Erythroblast (primary cell): Measurements from ENCODE around the gene CBX4.

ENCODE experiments used
- DNase-seq, 2 experiments: peaks; one replicate each; lab custom pipeline; 2025; lab: John Stamatoyannopoulos, UW
- GATA1 ChIP-seq: IDR thresholded peaks from 2 replicates; pipeline ENCODE4 v1.6.1; 2011; ENCODE audit warnings: low read depth, mild to moderate bottlenecking, control low read depth, low read length, moderate library complexity
- POLR2A ChIP-seq: IDR thresholded peaks from 2 replicates; pipeline ENCODE4 v1.6.1; 2011; ENCODE audit warnings: mild to moderate bottlenecking, low read length

The CBX4 gene

DNA sequence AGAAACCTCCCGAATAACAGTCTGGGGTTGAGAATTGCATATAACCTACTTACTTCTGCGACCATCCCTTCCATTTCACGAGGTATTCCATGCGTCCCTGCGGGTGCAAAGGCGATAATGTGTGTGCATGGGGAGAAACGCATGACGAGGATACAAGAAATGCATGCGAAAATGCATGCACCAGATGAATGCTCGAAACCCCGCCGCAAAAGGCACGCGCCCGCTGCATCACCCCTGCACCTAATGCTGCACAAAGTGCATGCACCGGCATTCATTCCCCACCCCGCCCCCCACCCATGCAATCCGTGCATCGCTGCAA, 42.8 kb downstream of the CBX4 start:
- no peak for DNase-seq
- TF ChIP-seq POLR2A, result no peak
- TF ChIP-seq GATA1, result no peak

DNA sequence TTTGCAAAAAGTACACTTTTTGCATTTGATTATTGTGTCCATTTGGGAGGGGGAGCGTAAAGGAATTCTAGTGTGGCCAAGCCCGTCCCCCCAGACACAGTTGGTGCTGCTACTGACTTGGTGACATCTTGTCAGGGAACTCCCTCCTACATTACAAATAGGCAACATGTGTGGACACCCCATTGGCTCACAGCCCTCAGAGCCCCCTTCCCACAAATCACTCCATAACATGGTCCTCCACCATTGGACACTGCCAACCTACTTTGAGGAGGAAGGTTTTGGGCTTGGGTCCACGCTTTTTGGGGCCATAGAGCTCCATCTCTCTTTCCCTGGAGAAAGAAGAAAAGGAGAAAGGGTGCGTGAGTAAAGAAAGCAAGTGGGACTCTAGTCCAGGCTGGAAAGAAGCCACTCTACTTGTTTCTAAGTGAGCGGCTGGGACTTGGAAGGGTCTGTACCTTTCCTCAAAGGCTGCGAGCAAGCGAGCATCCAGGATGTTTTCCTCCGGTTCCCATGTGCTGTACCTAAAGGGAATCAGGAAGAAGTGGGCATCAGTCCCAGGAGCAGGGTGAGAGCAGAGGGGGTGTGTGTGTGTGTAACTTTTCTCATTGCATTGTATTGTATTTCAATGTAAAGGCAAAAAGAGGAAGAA, 43.3 kb downstream of the CBX4 start:
- TF ChIP-seq POLR2A (no peak), GATA1 (no peak)
- no peak for DNase-seq

- DNase-seq, result no peak
- TF ChIP-seq POLR2A (no peak), GATA1 (no peak)
Observed at GRCh38 chr17:79794659-79795511, 44.4 kb downstream of the CBX4 start.

DNA sequence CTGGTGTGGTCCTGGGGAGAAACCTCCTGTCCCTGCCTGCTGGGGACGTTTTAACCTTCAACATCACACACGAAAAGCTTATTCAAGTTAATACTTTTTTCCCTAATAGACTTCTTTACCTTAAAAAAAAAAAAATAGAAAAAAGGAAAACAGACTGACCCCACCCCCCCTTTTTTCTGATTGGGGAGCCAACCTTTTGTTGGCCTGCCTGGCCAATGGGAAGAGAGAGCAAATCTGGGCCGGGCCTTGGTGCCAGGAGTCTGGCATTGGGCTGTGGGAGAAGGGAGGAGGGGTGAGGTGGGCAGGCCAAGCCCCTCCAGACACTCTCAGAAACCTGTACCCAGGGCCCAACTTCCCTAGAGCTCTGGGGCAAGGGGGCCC, 45.3 kb downstream of the CBX4 start:
- TF ChIP-seq POLR2A (no peak), GATA1 (no peak)
- DNase-seq, result no peak

GRCh38 chr17:79792984-79793923, 46.0 kb downstream of the CBX4 start:
- DNase-seq, result no peak
- TF ChIP-seq GATA1, result no peak
- TF ChIP-seq POLR2A, result no peak

DNA sequence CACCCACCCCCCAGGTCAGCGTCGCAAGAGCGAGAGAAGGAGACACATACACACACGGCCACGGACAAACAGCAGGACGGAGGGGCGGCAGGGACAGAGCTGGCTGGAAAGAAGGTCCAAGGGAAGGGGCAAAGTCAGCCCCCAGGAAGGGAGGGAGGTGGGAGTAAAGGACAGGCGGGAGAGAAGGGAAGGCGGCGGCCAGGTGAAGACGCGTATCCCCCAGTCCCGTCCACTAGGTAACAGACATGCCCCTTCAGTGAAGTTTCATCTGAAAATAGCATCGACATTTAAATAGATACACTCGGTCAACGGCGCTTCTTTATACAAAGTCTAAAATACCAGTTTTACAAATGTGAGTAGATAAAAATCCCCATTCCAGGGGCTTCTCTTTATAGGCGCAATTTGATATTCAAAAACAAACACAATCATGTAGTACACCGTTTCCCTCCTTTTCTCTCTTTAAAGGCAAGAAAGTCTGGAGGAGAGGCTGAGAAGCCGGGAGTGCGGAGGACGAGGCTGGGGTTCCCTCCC, 46.8 kb downstream of the CBX4 start:
- DNase-seq, result no peak
- TF ChIP-seq POLR2A (no peak), GATA1 (no peak)

GRCh38 chr17:79791735-79792161, 47.5 kb downstream of the CBX4 start:
- no peak for DNase-seq
- no peak for TF ChIP-seq GATA1
- no peak for TF ChIP-seq POLR2A

DNA sequence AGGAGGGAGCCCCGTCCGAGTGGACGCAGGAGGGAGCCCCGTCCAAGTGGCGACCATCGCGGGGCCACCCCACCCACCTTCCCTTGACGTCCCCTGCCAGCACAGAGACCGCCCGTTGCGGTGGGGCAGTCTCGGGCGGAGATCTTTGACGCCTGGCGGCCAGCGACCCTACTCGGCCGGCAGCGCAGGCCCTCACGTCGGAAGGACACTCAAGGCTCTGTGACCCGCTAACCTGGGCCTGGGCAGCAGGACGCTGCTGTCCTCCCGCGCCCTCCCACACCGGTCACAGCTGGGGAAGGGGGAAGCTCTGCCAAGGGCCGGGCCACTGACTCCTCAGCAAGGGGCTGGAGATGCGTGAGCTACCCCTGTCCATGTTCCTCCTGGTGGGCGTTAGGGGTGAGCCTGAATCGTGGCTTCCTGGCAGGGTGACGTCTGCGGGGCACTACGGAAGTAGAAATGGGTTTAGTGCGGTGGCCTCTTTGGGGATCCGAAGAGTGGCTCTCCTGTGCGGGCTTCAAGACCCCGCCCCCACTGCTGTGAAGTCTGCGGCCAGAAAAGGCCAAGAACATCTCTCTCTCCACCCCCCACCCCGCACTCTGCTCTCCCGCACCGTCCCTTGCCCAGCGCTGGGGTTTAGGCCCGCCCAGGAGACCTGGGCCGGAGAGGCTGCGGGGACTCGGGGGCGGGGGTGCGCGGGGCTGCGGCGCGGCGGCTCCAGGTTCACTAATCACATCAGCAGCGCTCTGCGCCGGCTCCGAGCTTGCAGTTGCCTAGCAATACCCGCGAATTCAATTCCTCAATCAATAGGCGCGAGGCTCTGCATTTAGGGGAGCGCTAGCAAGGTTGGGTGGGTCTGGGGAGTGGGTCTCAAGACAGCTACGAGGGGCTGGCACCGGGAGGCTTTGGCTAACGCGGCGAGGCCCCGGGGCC, 48.2 kb downstream of the CBX4 start:
- TF ChIP-seq POLR2A (no peak), GATA1 (no peak)
- no peak for DNase-seq

GRCh38 chr17:79789943-79790804, 49.1 kb downstream of the CBX4 start:
- TF ChIP-seq GATA1, result no peak
- no peak for TF ChIP-seq POLR2A
- peak; percentile 43 to 69 for DNase-seq

GRCh38 chr17:79788989-79789942, 50.0 kb downstream of the CBX4 start:
- no peak for TF ChIP-seq GATA1
- no peak for TF ChIP-seq POLR2A
- DNase-seq, result no peak

GRCh38 chr17:79788455-79788854, 50.8 kb downstream of the CBX4 start:
- TF ChIP-seq GATA1 (no peak), POLR2A (no peak)
- DNase-seq, result no peak
